GM23248 (cell line): Measurements from ENCODE around the gene TMEM116.

ENCODE experiments used
- EZH2 ChIP-seq: fragments of 200-600 bp; sonication (generic); IDR thresholded peaks from 2 replicates; pipeline ENCODE4 v1.6.1; 2018; ENCODE audit warnings: antibody characterized with exemption, mild to moderate bottlenecking; ENCODE audit not compliant: insufficient read depth, poor library complexity, severe bottlenecking
- EZH2phosphoT487 ChIP-seq: fragments of 200-600 bp; sonication (generic); IDR thresholded peaks from 2 replicates; pipeline ENCODE4 v1.6.1; 2018; ENCODE audit warnings: antibody characterized with exemption, moderate library complexity, mild to moderate bottlenecking, low read depth; ENCODE audit not compliant: insufficient read depth

DNA sequence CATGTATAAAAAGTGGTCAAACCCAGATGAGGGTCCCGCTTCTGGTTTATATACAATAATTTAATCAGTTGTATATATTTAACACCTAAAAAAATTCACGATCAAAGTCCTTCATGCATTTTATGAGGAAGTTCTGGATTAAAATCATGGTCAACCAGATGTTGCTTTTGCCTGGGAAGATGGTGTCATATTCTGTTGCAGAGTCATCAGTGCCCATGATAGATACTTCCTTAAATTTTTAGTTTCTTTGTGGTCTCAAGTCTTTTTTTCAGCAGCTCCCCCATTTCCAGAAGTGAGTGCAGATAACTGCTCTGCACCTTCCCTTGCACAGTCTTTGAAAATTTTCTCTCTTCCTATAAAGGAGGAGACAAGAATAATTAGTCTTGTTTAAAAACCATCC lies 16.3 kb upstream of the TMEM116 start:
- TF ChIP-seq EZH2phosphoT487 (no peak), EZH2 (no peak)
